Upper lobe of left lung (tissue), 6 donors: ENCODE results near the gene PLXNB2. TPM values are rescaled to one million over a fixed set of nuclear protein-coding genes. Genes with fewer than 3 reads are reported as not detected.
A peak's percentile ranks its signal among the peaks of the same experiment; 100 is the strongest.

ENCODE experiments used
- ATAC-seq, 2 donors: fragments of 200-7000 bp; cut with Tn5 transposase; one replicate each; pipeline ENCODE4 v1.9.1; 2022; ENCODE audit warnings: mild to moderate bottlenecking in 2 of 2, moderate library complexity in 2 of 2; ENCODE audit not compliant: low FRiP score in 2 of 2
- DNase-seq, 2 donors: peaks; one replicate each; pipeline ENCODE4 v3.0.0-alpha.2; 2019 to 2020
- H3K27ac ChIP-seq, 4 donors: fragments of 200-600 bp; sonication (generic); one replicate each; pipeline ENCODE4 v1.5.1; 2016 to 2019
- H3K27me3 ChIP-seq, 4 donors: fragments of 200-600 bp; sonication (generic); one replicate each; pipeline ENCODE4 v1.5.1; 2017 to 2019
- H3K36me3 ChIP-seq, 4 donors: fragments of 200-600 bp; sonication (generic); one replicate each; pipeline ENCODE4 v1.5.1; 2016 to 2019
- H3K4me1 ChIP-seq, 4 donors: fragments of 200-600 bp; sonication (generic); one replicate each; pipeline ENCODE4 v1.5.1; 2018 to 2019
- H3K4me3 ChIP-seq, 4 donors: fragments of 200-600 bp; sonication (generic); one replicate each; pipeline ENCODE4 v1.5.1; 2017 to 2019; ENCODE audit warnings: mild to moderate bottlenecking in 2 of 4, moderate library complexity in 1 of 4
- H3K9me3 ChIP-seq, 4 donors: fragments of 200-600 bp; sonication (generic); one replicate each; pipeline ENCODE4 v1.5.1; 2018 to 2019
- EP300 ChIP-seq, 4 donors: sonication (generic); formaldehyde crosslinking; IDR thresholded peaks; one replicate each; pipeline ENCODE4 v1.5.1; 2017; ENCODE audit warnings: antibody characterized with exemption in 4 of 4, control low read depth in 2 of 4
- POLR2A ChIP-seq, 4 donors: fragments of 450-650 bp; IDR thresholded peaks; one replicate each; pipeline ENCODE4 v1.5.1; 2016 to 2017; ENCODE audit warnings: antibody characterized with exemption in 4 of 4, mild to moderate bottlenecking in 2 of 4
- POLR2AphosphoS5 ChIP-seq, 2 donors: sonication (generic); formaldehyde crosslinking; IDR thresholded peaks; one replicate each; pipeline ENCODE4 v1.5.1; 2017; ENCODE audit warnings: antibody characterized with exemption in 2 of 2
- WGBS, 2 donors: methylation state at CpG; one replicate each; pipeline ENCODE4 v1.1.5; 2017 to 2018; 5-methylcytosine and 5-hydroxymethylcytosine counted together
- total RNA-seq, 6 donors: library from RNA; depleted of rRNA in 4 of 6; stranded (reverse); fragments of >200 nt in 4 of 6; gene quantifications; one replicate each; pipeline versions ENCODE4 v1.1.0 to v1.2.1, GENCODE V29; 2016 to 2021
- TF ChIP-seq, protein P1 (sequence below), 6 experiments: fragments of 450-650 bp in 4 of 6; fragments of 200-600 bp in 2 of 6; sonication (generic) in 2 of 6; IDR thresholded peaks; one replicate each; pipeline ENCODE4 v1.5.1; 2016 to 2019; ENCODE audit warnings: antibody characterized with exemption in 6 of 6
- donor health status: DM: no; HTN: no; CAD: no; lungs with moderate emphysema.
- donor health status: DM: no; HTN: yes; CAD: no; lungs with severe emphysema.

PLXNB2 gene
- total RNA-seq, 6 donors from 2014 or later = 218 to 407 (median 313) TPM

DNA sequence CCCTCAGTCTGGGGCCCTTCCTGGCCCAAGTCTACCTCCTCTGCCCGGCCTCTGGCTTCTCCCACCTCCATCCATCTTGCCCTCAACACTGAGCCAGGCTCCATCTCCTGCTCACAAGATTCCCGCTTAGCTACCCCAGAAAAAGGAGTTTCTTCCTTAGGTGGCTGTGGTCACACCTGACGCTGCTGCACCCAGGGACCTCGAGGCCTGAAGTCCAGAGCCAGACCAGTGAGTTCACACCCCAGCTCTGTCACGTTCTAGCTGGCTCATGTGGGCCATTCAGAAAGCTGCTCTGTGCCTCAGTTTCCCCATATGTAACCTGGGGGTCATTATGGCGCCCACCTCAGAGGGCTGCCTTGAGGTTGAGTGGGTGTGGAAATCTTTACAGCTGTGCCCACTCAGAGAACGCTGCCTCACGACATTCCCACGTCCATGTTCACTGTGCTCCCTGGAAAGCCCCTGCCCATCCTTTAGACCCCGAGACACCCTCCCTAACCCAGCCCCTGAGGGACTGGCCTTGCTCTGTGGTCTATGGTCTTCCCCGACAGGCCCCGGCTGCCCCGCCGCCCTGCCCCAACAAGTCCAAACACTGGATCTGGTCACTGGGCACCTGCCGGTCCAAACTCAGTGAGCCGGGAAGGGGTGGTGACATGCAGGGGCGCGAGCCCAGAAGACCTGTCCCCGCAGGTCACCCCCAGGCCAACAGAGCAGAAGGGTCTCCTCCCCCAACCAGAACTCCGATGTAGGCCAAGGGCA, 9.8 kb downstream of the PLXNB2 start:
- H3K27ac ChIP-seq = peak overlapping the region; percentile 24 to 94 (median 45)

DNA sequence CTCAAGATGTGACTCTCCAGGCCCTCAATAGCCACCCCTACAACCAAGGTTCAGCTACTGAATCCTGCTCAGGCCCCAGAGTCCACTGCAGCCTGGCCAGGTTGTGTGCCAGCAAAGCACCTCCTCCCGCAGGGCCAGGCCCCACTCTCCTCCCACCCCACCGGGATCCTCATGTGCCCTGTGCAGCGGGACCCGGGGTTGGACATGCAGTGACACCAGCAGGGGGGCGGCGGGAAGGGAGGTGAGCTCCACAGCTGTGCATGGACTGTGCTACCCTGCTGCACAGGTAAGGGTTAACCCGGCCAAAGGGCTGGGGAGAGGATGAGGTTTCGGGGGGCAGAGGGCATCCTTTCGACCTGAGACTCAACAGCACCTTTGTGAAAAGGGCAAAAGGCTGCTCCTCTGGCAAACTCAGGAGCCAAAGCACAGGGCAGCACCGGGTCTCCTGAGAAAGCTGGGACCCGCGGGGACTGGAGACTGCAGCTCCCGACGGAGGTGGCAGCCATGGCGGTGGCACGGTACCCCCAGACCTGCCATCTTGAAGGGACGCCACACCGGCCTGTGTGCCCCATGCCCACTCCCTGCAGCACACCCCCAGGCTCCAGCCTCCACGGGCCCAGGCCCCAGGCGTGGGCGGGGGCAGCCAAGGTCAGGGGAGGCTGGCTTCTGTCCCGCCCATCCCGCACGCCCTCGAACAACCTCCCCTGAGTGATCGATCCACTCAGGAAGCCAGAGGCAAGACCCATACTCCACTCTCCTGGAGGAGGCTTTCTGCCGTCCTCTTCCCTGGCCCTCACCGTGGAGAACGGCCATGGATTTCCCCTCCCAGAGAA, 10.6 kb downstream of the PLXNB2 start:
- DNase-seq (peak in 1 of 2 donors; percentile 80), ATAC-seq (no peak)
- TF ChIP-seq, protein P1, sequence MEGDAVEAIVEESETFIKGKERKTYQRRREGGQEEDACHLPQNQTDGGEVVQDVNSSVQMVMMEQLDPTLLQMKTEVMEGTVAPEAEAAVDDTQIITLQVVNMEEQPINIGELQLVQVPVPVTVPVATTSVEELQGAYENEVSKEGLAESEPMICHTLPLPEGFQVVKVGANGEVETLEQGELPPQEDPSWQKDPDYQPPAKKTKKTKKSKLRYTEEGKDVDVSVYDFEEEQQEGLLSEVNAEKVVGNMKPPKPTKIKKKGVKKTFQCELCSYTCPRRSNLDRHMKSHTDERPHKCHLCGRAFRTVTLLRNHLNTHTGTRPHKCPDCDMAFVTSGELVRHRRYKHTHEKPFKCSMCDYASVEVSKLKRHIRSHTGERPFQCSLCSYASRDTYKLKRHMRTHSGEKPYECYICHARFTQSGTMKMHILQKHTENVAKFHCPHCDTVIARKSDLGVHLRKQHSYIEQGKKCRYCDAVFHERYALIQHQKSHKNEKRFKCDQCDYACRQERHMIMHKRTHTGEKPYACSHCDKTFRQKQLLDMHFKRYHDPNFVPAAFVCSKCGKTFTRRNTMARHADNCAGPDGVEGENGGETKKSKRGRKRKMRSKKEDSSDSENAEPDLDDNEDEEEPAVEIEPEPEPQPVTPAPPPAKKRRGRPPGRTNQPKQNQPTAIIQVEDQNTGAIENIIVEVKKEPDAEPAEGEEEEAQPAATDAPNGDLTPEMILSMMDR (IDR thresholded peaks at IDR 0.05) = no peak
- no peak for TF ChIP-seq POLR2AphosphoS5 (IDR thresholded peaks at IDR 0.05)
- no peak for TF ChIP-seq POLR2A (IDR thresholded peaks at IDR 0.05)
- TF ChIP-seq EP300 (IDR thresholded peaks at IDR 0.05) = no peak
- Histone ChIP-seq H3K4me3 (no peak overlapping the region), H3K36me3 (peaks cover 0 to 3% (median 0%) of the 10 kb centered on the region in 4 donors), H3K27me3 (no peaks in the 10 kb centered on the region), H3K4me1 (peaks cover 84 to 90% (median 87%) of the 10 kb centered on the region in 4 donors), H3K27ac (peak overlapping the region; percentile 24 to 94 (median 45)), H3K9me3 (no peaks in the 10 kb centered on the region)
- WGBS, 2 donors = 53 to 60% methylated on average over 15 to 25 of the region's 29 CpGs

More for the DNA sequence above, 9.8 kb downstream of the PLXNB2 start:
- no peak overlapping the region for H3K4me3 ChIP-seq
- H3K27me3 ChIP-seq = no peaks in the 10 kb centered on the region
- H3K9me3 ChIP-seq = no peaks in the 10 kb centered on the region
- H3K36me3 ChIP-seq = peaks cover 0 to 3% (median 0%) of the 10 kb centered on the region in 4 donors
- H3K4me1 ChIP-seq = peaks cover 85 to 90% (median 87%) of the 10 kb centered on the region in 4 donors
- DNase-seq (peak in 1 of 2 donors; percentile 71), ATAC-seq (no peak)
- no peak for TF ChIP-seq POLR2A (IDR thresholded peaks at IDR 0.05)
- TF ChIP-seq EP300 (IDR thresholded peaks at IDR 0.05) = no peak
- TF ChIP-seq POLR2AphosphoS5 (IDR thresholded peaks at IDR 0.05) = no peak
- TF ChIP-seq, protein P1 (IDR thresholded peaks at IDR 0.05) = no peak
- 84 to 86% methylated on average over 5 to 20 of the region's 20 CpGs for WGBS, 2 donors

DNA sequence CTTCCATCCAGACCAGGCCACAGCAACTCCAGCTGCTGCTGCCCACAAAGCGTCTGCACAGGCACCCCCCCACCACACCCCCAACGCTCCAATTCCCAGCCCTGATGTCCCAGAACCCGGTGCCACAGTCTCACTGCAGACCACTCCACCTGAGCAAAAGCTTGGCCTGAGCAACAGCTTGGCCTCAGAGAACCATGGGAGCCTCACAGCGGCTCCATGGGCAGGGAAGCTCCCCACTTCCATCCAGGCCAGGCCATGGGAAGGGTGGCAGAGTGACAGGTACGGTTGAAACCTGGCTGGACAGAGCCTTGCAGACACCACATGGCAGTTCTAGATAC, 13.2 kb downstream of the PLXNB2 start:
- no peak for ATAC-seq
- DNase-seq = no peak
- WGBS, 2 donors = 18 to 35% methylated on average over 4 of the region's 5 CpGs

DNA sequence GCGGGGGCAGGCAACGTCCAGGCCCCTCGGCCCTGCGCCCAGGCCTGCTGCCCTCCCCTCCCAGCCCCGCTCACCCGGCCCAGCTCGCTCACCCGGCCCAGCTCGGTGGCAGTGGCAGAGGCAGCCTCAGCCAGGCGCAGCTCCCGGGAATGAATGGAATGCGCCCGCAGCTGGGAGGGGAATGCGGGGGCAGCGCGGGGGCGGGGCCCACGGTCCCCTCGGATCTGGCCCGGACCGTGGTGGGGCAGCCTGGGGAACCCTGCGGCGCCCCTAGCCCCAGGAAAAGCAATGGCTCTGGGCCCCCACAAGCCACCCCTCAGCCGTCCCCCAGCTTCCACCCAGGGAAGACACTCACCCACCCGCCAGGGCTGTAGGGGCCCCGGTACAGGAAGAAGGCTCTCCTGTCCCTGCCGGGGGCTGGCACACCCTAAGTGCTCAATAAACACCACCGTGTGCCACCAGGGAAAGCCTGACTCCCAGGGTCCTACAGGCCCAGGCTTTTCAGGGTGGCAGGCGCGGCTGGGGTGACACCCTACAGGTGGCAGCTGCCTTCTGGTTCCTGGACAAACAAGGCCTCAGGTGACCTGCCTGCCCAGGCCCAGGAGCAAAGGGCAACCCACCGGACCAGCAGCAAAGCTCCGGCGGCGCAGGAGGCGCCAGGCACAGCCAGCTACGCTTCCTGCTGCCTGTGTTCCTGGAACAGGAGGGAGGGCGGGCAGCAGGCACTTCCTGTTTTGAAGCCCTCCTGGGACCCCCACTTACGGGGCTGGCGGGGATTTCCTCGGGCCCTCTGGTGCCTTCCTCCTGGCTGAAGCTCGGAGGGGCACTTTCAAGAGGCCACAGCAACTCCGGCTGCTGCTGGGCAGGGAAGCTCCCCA, 13.8 kb downstream of the PLXNB2 start:
- peak; percentile 91 to 93 for DNase-seq
- TF ChIP-seq POLR2A (IDR thresholded peaks at IDR 0.05) (peak in 1 of 4 donors; percentile 26), EP300 (IDR thresholded peaks at IDR 0.05) (peak in 2 of 4 donors; percentile 5 to 67), POLR2AphosphoS5 (IDR thresholded peaks at IDR 0.05) (peak; percentile 54 to 62)
- TF ChIP-seq, protein P1 (IDR thresholded peaks at IDR 0.05) = peak in 2 of 6 experiments; percentile 25 to 51
- peaks cover 13 to 25% (median 18%) of the 10 kb centered on the region in 4 donors for H3K36me3 ChIP-seq
- peak overlapping the region; percentile 84 to 94 (median 88) for H3K27ac ChIP-seq
- 10% methylated on average over 6 to 20 of the region's 42 CpGs for WGBS, 2 donors
- no peaks in the 10 kb centered on the region for H3K9me3 ChIP-seq
- H3K27me3 ChIP-seq = no peaks in the 10 kb centered on the region
- peak; percentile 73 to 82 for ATAC-seq
- peaks cover 60 to 79% (median 60%) of the 10 kb centered on the region in 4 donors for H3K4me1 ChIP-seq
- peak overlapping the region in 3 of 4 donors; percentile 17 to 44 (median 37) for H3K4me3 ChIP-seq

More for the DNA sequence above, 13.2 kb downstream of the PLXNB2 start:
- Histone ChIP-seq H3K27me3 (no peaks in the 10 kb centered on the region), H3K4me1 (peaks cover 66 to 85% (median 66%) of the 10 kb centered on the region in 4 donors), H3K9me3 (no peaks in the 10 kb centered on the region), H3K27ac (peak overlapping the region; percentile 84 to 94 (median 88)), H3K36me3 (peaks cover 7 to 19% (median 12%) of the 10 kb centered on the region in 4 donors), H3K4me3 (peak overlapping the region in 1 of 4 donors; percentile 44)
- no peak for TF ChIP-seq POLR2AphosphoS5 (IDR thresholded peaks at IDR 0.05)
- TF ChIP-seq, protein P1 (IDR thresholded peaks at IDR 0.05) = no peak
- TF ChIP-seq POLR2A (IDR thresholded peaks at IDR 0.05) = no peak
- no peak for TF ChIP-seq EP300 (IDR thresholded peaks at IDR 0.05)
